Neural progenitor cell (in vitro differentiated cells): Measurements from ENCODE around the gene MYCBP2.

Experiments used
- EZH2 ChIP-seq: fragments of 200-600 bp; sonication (generic); IDR thresholded peaks from 2 replicates; pipeline ENCODE4 v1.6.1; 2017; ENCODE audit warnings: antibody characterized with exemption, mild to moderate bottlenecking, moderate library complexity
- EZH2phosphoT487 ChIP-seq: fragments of 200-600 bp; sonication (generic); IDR thresholded peaks from 2 replicates; pipeline ENCODE4 v1.6.1; 2017; ENCODE audit warnings: antibody characterized with exemption
- TF ChIP-seq, protein P1 (sequence below): fragments of 200-600 bp; sonication (generic); IDR thresholded peaks from 2 replicates; pipeline ENCODE4 v1.5.1; 2017; ENCODE audit warnings: antibody characterized with exemption, mild to moderate bottlenecking

- TF ChIP-seq, protein P1, sequence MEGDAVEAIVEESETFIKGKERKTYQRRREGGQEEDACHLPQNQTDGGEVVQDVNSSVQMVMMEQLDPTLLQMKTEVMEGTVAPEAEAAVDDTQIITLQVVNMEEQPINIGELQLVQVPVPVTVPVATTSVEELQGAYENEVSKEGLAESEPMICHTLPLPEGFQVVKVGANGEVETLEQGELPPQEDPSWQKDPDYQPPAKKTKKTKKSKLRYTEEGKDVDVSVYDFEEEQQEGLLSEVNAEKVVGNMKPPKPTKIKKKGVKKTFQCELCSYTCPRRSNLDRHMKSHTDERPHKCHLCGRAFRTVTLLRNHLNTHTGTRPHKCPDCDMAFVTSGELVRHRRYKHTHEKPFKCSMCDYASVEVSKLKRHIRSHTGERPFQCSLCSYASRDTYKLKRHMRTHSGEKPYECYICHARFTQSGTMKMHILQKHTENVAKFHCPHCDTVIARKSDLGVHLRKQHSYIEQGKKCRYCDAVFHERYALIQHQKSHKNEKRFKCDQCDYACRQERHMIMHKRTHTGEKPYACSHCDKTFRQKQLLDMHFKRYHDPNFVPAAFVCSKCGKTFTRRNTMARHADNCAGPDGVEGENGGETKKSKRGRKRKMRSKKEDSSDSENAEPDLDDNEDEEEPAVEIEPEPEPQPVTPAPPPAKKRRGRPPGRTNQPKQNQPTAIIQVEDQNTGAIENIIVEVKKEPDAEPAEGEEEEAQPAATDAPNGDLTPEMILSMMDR, result no peak
- no peak for TF ChIP-seq EZH2
- no peak for TF ChIP-seq EZH2phosphoT487
Observed at GRCh38 chr13:77333594-77333993, 6.7 kb upstream of the MYCBP2 start.
